ENCODE results near the gene ERBB4.
"Not testable (repeated sequence)": the region's sequence is repeated elsewhere in the genome, so short reads cannot be mapped to it uniquely, and the experiment has no call there.

Gene ERBB4

GRCh38 chr2:211766689-211767088 lies 771.9 kb downstream of the ERBB4 start:
- DNase-seq = no peak

GRCh38 chr2:211762479-211762878 lies 776.1 kb downstream of the ERBB4 start:
- no peak for DNase-seq

GRCh38 chr2:211760103-211760502 lies 778.5 kb downstream of the ERBB4 start:
- DNase-seq = no peak

DNA sequence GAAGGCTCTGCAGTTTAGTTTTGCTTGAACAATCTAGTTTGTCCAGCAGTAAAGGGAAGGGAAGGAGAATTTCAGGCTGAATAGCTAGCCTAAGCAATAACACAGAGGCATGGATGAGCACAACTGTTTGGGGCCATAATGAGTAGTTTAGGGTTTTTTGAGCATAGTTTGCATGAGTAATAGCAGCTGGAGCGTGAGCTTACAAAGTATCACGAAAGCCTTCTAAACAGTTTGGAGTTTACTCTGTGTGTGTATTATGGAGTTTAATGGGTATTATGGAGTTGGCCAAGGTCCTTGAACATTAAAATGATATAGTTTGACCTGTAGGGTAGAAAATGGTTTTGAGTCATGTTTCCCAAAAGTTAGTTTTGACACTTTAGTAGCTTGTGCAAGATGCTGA lies 782.3 kb downstream of the ERBB4 start:
- no peak for DNase-seq

DNA sequence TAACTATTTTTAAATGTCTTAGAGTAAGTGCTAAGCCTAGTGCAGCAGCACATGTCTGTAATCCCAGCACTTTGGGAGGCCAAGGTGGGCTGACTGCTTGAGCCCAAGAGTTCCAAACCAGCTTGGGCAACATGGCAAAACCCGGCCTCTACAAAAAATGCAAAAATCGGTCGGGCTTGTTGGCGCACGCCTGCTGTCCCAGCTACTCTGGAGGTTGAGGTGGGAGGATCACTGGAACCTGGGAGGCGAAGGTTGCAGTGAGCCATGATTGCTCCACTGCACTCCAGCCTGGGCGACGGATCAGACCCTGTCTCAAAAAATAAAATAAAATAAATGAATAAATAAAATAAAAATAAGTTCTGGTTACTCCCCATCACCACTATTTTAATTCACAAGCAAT lies 783.4 kb downstream of the ERBB4 start:
- no peak for DNase-seq

GRCh38 chr2:211751848-211752247 lies 786.8 kb downstream of the ERBB4 start:
- peak; percentile 77 for DNase-seq

DNA sequence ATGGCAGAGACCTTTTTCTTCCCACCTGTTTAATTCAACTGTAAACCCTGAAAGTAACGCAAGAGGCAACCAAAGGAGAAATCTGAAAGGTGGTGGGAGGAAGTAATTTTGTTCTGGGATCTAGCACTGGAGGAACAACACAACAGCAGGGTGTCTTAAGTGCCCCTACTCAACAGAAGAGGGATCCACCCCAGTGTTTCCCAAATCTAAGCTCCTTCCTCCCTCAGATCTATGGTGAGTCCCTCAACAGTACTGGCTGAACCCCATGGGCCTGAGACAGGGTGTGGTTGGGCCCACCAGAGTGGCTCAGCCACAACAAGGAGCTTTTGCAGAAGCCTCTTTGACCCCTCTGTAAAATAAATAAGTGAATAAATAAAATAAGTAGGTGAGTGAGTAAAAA lies 790.3 kb downstream of the ERBB4 start:
- DNase-seq = no peak

GRCh38 chr2:211745295-211746097 lies 793.1 kb downstream of the ERBB4 start:
- DNase-seq = peak; percentile 52

DNA sequence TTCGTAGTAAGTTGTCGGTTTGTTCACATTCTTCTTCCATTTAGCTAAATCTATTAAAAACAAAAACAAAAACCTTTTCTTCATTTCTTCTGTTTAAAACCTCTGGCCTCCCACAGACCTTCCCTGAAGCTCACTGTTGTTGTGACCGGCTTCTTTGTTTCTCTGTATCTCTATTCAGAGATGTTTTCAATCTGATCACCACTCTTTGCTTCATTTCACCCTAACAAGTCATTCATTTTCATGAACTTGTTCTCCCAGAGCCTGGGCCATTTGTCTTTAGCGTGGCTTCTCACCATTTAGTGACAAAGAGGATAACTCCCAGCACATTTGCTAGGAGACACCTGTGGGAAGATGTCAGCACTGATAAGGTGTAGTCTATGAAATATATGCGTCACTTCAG lies 794.2 kb downstream of the ERBB4 start:
- no peak for DNase-seq

DNA sequence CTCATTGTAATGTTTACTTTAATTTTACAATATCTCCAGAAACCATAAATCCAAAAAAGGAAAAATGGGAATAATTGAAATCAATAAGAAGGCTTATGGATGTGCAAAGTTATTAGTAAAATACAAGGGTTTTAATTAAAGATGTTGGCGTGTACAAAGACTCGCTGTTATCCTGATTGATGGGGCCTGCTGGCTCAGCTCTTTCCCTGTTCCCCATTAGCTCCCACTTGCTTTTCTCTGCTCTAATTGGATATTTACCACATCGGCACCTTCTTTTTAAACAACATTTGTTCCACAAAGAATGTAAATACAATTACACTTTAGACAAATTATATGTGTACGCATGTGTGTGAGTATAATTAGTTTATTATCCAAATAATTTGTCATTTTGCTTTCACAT lies 796.6 kb downstream of the ERBB4 start:
- no peak for DNase-seq

- DNase-seq = no peak
Measured at GRCh38 chr2:211737282-211737681, 801.3 kb downstream of the ERBB4 start.

DNA sequence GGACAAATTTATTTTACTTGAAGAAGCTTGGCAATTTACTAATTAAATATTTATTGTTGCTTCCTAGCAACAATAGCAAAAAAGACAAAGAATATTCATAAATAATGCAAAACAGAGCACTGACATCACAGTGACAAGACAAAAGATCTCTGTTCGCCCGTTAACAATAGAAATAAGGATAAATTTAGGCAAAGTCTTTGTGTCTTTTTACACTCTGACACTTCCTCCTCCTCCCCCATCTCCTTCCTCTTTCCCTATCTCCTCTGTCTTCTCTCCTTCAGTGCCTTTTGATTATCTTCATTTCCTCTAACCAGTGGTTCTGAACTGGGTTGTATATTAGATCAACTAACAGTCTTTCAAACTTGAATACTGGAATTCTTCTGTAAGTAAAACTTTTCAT lies 808.4 kb downstream of the ERBB4 start:
- DNase-seq = no peak

- DNase-seq = no peak
Measured at GRCh38 chr2:211729433-211729832, 809.2 kb downstream of the ERBB4 start.

DNA sequence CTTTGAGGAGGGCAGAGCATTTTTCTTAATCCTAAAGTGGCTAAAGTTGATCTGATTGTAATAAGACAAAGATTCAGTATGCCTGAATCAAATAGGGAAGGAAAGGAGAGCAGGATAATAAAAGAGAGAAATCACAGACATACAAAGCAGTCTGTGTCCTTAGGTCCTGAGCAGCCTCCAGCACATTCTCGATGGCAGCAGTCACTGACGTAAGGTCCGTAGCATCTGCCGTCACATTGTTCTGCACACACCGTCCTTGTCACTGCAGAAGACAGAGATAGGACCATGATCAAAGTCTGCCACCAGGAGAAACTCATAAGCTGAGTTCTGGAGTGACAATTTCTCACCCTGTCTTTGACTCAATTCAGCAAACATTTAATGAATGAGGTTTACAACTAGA lies 813.7 kb downstream of the ERBB4 start:
- DNase-seq = no peak

GRCh38 chr2:211723398-211723797 lies 815.2 kb downstream of the ERBB4 start:
- DNase-seq = no peak

- DNase-seq = no peak
Measured at GRCh38 chr2:211722928-211723327, 815.7 kb downstream of the ERBB4 start.

- DNase-seq = not testable (repeated sequence)
Measured at GRCh38 chr2:211721874-211722273, 816.7 kb downstream of the ERBB4 start.

DNA sequence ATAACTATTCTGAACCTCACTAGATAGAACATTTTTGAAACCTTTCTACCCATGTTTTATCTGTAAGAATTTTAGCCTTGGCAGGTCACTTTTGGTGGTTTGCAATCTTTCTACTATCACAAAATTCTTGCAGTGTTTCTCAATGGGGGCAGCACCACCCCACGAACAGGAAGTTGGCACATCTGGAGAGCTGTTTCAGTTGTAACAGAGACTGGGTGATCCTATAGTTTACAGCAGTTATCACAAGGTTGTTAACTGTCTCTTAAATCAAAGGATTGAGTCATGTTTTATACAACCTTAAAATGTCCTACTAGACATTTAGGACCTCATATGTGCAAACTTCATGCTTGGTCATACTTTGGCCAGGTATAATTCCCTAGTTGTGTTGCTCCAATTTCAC lies 829.2 kb downstream of the ERBB4 start:
- DNase-seq = no peak

- no peak for DNase-seq
Measured at GRCh38 chr2:211692689-211693088, 845.9 kb downstream of the ERBB4 start.

DNA sequence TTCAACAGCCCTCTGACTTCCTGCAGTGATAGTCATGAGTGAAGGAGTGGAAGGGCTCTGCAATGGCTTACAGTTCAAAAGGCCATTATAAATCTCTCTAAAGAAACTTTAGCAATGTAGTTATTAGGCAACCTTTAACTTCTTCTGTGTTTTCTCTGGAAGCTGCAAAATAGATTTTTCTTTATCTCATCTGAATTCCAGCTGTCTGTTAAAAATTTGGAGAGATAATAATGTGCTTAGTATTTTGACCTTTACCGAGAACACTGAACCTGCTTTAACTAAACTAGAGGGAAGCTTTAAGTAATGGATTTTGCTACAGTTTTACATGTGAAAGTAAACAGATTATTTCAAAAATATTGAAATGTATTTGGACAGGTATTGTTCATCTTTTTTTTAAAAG lies 847.9 kb downstream of the ERBB4 start:
- no peak for DNase-seq

DNA sequence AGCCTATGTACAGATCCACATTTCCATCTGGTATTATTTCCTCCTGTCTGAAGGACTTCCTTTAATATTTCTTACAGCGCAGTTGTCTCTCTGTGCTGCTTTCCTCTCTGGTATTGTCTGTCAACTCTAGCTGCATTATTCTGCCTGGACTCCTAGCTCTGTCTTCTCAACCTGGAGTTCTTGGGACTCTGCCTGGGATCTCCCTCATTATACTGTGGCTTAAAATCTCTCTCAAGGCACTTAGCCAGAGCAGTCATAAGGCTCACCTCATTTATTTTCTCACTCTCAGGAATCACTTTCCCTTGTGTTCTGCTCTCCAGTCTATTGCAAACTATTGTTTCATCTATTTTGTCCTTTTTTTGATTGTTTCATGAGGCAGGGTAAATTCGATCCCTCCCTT lies 850.4 kb downstream of the ERBB4 start:
- no peak for DNase-seq

GRCh38 chr2:211674715-211675114 lies 863.9 kb downstream of the ERBB4 start:
- no peak for DNase-seq

DNA sequence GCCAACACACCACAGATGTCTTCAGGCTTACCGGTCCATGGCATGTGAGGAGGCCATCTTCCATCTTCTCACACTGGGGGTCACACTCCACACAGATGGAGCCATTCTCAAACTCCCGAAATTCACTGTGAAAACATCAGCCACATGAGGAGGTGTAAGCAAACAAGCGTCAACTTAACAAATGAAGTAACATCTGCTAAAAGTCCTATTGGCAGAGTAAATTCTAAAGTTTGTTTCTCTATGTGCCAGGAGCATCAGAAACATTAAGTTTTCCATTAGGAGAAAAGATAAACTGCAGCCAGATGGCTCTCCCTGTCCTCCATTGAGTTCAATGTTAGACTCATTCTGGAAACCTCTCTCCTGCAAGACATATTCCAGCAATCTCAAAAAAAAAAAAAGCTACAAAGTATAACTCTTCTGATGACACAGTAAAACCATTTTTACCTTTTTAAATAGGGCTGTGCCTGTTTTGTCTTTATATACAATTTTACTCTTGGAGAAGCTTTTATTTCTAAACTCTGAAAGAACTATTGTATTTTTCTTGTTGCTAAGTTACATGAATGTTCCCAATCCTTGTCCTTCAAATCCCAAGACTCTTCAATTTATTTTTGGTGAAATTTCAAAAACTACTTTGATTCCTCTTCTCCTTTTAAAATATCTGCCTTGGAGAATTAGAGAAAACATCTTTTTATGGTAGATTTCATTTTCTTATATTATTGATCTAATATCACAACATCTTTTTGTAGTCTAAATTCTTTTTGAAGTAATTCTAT lies 865.3 kb downstream of the ERBB4 start:
- DNase-seq = no peak

- no peak for DNase-seq
Measured at GRCh38 chr2:211671977-211672376, 866.6 kb downstream of the ERBB4 start.

DNA sequence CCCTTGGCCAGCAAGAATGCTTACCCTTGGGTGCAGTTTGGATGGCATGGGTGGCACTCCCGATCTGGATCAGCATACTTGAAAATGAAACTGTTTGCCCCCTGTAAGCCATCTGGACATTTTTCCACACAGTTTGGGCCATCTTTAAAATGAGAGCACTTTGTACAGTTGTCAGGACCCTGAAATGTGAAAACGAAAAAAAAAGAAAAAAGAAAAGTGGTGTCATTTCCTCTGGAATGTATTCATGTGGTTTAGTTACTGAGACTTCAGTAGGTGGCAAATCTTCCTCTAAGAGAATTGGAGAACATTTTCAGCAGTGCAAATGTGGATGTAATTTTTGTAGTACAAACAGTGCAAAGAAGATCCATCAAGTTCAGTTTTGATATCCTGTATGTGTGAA lies 873.3 kb downstream of the ERBB4 start:
- no peak for DNase-seq
